ENCODE results near the gene HSP90AA1.
"Not testable (repeated sequence)": the region's sequence is repeated elsewhere in the genome, so short reads cannot be mapped to it uniquely, and the experiment has no call there.

HSP90AA1 gene

GRCh38 chr14:102086972-102087761 is at the start of gene HSP90AA1:
TSS of gene HSP90AA1 (minus strand) at chr14:102087044. CDS start at chr14:102086378, 666 bp downstream.
- DNase-seq, result peak; percentile 90

GRCh38 chr14:102135456-102135855 is 48.6 kb upstream of the HSP90AA1 start:
- not testable (repeated sequence) for DNase-seq

- not testable (repeated sequence) for DNase-seq
These were observed 47.9 kb upstream of the HSP90AA1 start for GRCh38 chr14:102134719-102135118.

- DNase-seq, result not testable (repeated sequence)
These were observed 47.2 kb upstream of the HSP90AA1 start for GRCh38 chr14:102134021-102134420.

- no peak for DNase-seq
These were observed 44.9 kb upstream of the HSP90AA1 start for GRCh38 chr14:102131741-102132140.

GRCh38 chr14:102126807-102127455 is 40.1 kb upstream of the HSP90AA1 start:
- DNase-seq, result no peak

- no peak for DNase-seq
These were observed 38.7 kb upstream of the HSP90AA1 start for GRCh38 chr14:102125546-102125945.

- no peak for DNase-seq
These were observed 37.6 kb upstream of the HSP90AA1 start for GRCh38 chr14:102124419-102124818.

GRCh38 chr14:102121567-102121966 is 34.7 kb upstream of the HSP90AA1 start:
- no peak for DNase-seq

GRCh38 chr14:102120888-102121287 is 34.0 kb upstream of the HSP90AA1 start:
- DNase-seq, result no peak

- DNase-seq, result no peak
These were observed 31.0 kb upstream of the HSP90AA1 start for GRCh38 chr14:102117852-102118251.

GRCh38 chr14:102116361-102117180 is 29.7 kb upstream of the HSP90AA1 start:
- no peak for DNase-seq

- no peak for DNase-seq
These were observed 24.3 kb upstream of the HSP90AA1 start for GRCh38 chr14:102111101-102111500.

- not testable (repeated sequence) for DNase-seq
These were observed 22.5 kb upstream of the HSP90AA1 start for GRCh38 chr14:102109332-102109731.

GRCh38 chr14:102105369-102105768 is 18.5 kb upstream of the HSP90AA1 start:
- DNase-seq, result no peak

- no peak for DNase-seq
These were observed 16.3 kb upstream of the HSP90AA1 start for GRCh38 chr14:102103062-102103695.

- no peak for DNase-seq
These were observed 10.7 kb upstream of the HSP90AA1 start for GRCh38 chr14:102097441-102098135.

GRCh38 chr14:102096569-102097188 is 9.8 kb upstream of the HSP90AA1 start:
- DNase-seq, result peak; percentile 46

GRCh38 chr14:102095871-102096568 is 9.2 kb upstream of the HSP90AA1 start:
- no peak for DNase-seq

GRCh38 chr14:102095231-102095870 is 8.5 kb upstream of the HSP90AA1 start:
- no peak for DNase-seq

- DNase-seq, result no peak
These were observed 7.3 kb upstream of the HSP90AA1 start for GRCh38 chr14:102094101-102094500.
